Gastroesophageal sphincter (tissue), 4 donors: Measurements from ENCODE around the gene TUBA3D. TPM values are rescaled to one million over a fixed set of nuclear protein-coding genes. Genes with fewer than 3 reads are reported as not detected.
"Not testable (repeated sequence)": the region's sequence is repeated elsewhere in the genome, so short reads cannot be mapped to it uniquely, and the experiment has no call there.

Experiments used
- ATAC-seq: fragments of 150-250 bp; one replicate; pipeline ENCODE4 v1.9.1; 2016; ENCODE audit warnings: mild to moderate bottlenecking, moderate library complexity
- H3K27ac ChIP-seq, 4 donors: fragments of 200-600 bp; sonication (generic) in 3 of 4; 1 replicate in 3 of 4; 2 replicates in 1 of 4; pipeline ENCODE4 v1.5.1; 2016 to 2019
- H3K27me3 ChIP-seq: fragments of 200-600 bp; sonication (generic); one replicate; pipeline ENCODE4 v1.5.1; 2019
- H3K36me3 ChIP-seq, 2 donors: fragments of 200-600 bp; sonication (generic); one replicate each; pipeline ENCODE4 v1.5.1; 2019; ENCODE audit warnings: control low read depth in 1 of 2
- H3K4me1 ChIP-seq, 3 donors: fragments of 200-600 bp; sonication (generic); 1 replicate in 2 of 3; 2 replicates in 1 of 3; pipeline ENCODE4 v1.5.1; 2016 to 2019; ENCODE audit warnings: control low read depth in 2 of 3
- H3K4me3 ChIP-seq, 2 donors: fragments of 200-600 bp; sonication (generic); one replicate each; pipeline ENCODE4 v1.5.1; 2019; ENCODE audit warnings: mild to moderate bottlenecking in 1 of 2, moderate library complexity in 1 of 2
- H3K9me3 ChIP-seq, 3 donors: fragments of 200-600 bp; sonication (generic); one replicate each; pipeline ENCODE4 v1.5.1; 2017 to 2019; ENCODE audit warnings: control low read depth in 2 of 3
- CTCF ChIP-seq, 4 experiments: fragments of 200-600 bp in 2 of 4; fragments of 450-650 bp in 2 of 4; sonication (generic) in 1 of 4; IDR thresholded peaks; one replicate each; pipeline ENCODE4 v1.5.1; 2017 to 2019; ENCODE audit warnings: antibody characterized with exemption in 4 of 4, mild to moderate bottlenecking in 2 of 4, moderate library complexity in 2 of 4
- EP300 ChIP-seq: sonication (generic); formaldehyde crosslinking; IDR thresholded peaks from one replicate; pipeline ENCODE4 v1.6.1; 2017; ENCODE audit warnings: antibody characterized with exemption, mild to moderate bottlenecking
- POLR2A ChIP-seq, 2 donors: fragments of 450-650 bp; IDR thresholded peaks; one replicate each; pipeline ENCODE4 v1.6.1; 2017; ENCODE audit warnings: antibody characterized with exemption in 2 of 2, mild to moderate bottlenecking in 2 of 2, moderate library complexity in 1 of 2
- POLR2AphosphoS5 ChIP-seq: sonication (generic); formaldehyde crosslinking; IDR thresholded peaks from one replicate; pipeline ENCODE4 v1.6.1; 2017; ENCODE audit warnings: antibody characterized with exemption
- WGBS, 2 donors: methylation state at CpG; one replicate each; pipeline ENCODE4 v1.1.5; 2018; ENCODE audit warnings: low coverage in 1 of 2; 5-methylcytosine and 5-hydroxymethylcytosine counted together
- total RNA-seq, 4 donors: library from RNA; depleted of rRNA; stranded (reverse); fragments of >200 nt; gene quantifications; one replicate each; pipeline ENCODE4 v1.1.0, GENCODE V29; 2016

The TUBA3D gene
- total RNA-seq, result not detected

DNA sequence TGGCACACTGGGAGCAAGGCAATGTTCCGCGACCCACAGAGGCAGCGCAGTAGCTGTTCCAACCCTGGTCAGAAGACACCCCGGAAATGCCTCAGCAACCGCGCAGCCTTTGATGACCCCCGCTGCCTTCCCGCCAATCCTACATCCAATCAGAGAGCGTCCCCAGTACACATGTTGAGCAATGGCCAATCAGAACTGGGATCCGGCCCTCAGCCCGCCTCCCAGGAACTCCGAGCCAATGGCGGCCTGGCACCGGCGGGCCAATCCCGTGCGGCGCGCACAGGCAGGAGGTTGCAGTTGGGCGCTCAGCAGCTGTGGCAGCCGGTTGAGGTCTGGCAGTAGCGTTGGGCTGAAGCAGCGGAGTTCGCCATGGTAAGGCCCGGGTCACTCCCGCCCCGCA lies at the start of gene TUBA3D:
TUBA3D (plus strand) TSS at position 289 of the 400 bp plus-strand sequence; CDS start at position 370, 81 bp downstream.
- no peak for ATAC-seq
- WGBS, 2 donors, result no CpG with 5 or more reads among the region's 27 CpGs
- no peak for TF ChIP-seq POLR2AphosphoS5
- no peak for TF ChIP-seq EP300
- no peak for TF ChIP-seq CTCF (IDR thresholded peaks at IDR 0.05)
- TF ChIP-seq POLR2A (IDR thresholded peaks at IDR 0.05), result no peak
- H3K36me3 ChIP-seq, result peaks cover 0 to 21% of the 10 kb centered on the region in 2 donors
- H3K4me3 ChIP-seq, result no peak within 1 kb of the TSS
- H3K9me3 ChIP-seq, result no peaks in the 10 kb centered on the region
- no peaks in the 10 kb centered on the region for H3K4me1 ChIP-seq
- no peak within 1 kb of the TSS for H3K27ac ChIP-seq
- no peaks in the 10 kb centered on the region for H3K27me3 ChIP-seq

DNA sequence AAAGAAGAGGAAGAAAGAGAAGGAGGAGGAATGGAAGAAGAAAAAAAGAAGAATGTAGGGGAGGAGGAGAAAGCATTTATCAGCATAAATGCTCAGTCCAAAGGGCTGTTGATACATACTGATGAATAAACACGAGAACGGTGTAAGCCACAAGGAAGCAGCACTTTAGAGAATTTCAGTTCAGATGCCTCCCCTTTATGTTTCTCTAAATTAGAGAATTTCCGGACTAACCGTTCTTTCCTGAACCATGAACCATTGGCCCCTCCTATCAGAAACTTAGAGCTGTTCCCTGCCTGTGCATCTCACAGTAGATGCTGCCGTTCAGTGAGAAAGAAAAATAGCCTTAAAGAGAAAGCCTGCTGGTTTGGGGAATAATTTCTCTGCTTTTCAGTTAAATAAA lies 49.2 kb upstream of the TUBA3D start:
- Histone ChIP-seq H3K4me1 (peaks cover 0 to 5% (median 0%) of the 10 kb centered on the region in 3 donors), H3K36me3 (no peaks in the 10 kb centered on the region), H3K27me3 (peaks cover 81% of the 10 kb centered on the region), H3K9me3 (no peaks in the 10 kb centered on the region), H3K4me3 (no peak overlapping the region), H3K27ac (no peak overlapping the region)
- TF ChIP-seq POLR2AphosphoS5 (no peak), EP300 (no peak), CTCF (IDR thresholded peaks at IDR 0.05) (no peak), POLR2A (IDR thresholded peaks at IDR 0.05) (no peak)
- 58 to 79% methylated on average over 4 to 5 of the region's 5 CpGs for WGBS, 2 donors
- ATAC-seq, result no peak

DNA sequence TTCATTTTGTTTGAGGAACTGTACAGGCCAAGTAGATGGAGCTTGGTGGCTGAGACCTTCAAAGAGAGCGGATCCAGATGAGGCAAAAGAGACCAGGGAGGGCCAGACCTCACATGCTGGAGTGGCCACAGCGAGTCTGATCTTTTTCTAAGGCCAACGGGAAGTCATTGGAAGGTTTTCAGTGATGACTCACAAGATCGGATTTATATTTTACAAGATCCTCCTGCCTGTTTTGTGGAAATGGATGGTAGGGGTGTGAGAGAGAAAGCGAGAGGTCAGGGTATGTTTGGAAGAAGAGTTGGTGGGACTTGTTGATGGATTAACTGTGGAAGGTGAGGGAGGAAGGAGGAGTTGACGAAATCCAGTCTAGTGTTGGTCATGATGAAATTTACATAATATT lies 44.6 kb upstream of the TUBA3D start:
- Histone ChIP-seq H3K9me3 (no peaks in the 10 kb centered on the region), H3K4me1 (no peaks in the 10 kb centered on the region), H3K27ac (no peak overlapping the region), H3K4me3 (no peak overlapping the region), H3K27me3 (peaks cover 60% of the 10 kb centered on the region), H3K36me3 (no peaks in the 10 kb centered on the region)
- ATAC-seq, result no peak
- 32 to 47% methylated on average over 3 to 6 of the region's 6 CpGs for WGBS, 2 donors
- TF ChIP-seq POLR2A (IDR thresholded peaks at IDR 0.05) (no peak), CTCF (IDR thresholded peaks at IDR 0.05) (no peak), EP300 (no peak), POLR2AphosphoS5 (no peak)

- H3K4me3 ChIP-seq, ATAC-seq, H3K9me3 ChIP-seq, H3K4me1 ChIP-seq, H3K36me3 ChIP-seq, H3K27me3 ChIP-seq, H3K27ac ChIP-seq: not testable (repeated sequence)
- WGBS, 2 donors, result 81 to 83% methylated on average over 7 of the region's 7 CpGs
Measured at GRCh38 chr2:131440742-131441468, 35.0 kb upstream of the TUBA3D start.

DNA sequence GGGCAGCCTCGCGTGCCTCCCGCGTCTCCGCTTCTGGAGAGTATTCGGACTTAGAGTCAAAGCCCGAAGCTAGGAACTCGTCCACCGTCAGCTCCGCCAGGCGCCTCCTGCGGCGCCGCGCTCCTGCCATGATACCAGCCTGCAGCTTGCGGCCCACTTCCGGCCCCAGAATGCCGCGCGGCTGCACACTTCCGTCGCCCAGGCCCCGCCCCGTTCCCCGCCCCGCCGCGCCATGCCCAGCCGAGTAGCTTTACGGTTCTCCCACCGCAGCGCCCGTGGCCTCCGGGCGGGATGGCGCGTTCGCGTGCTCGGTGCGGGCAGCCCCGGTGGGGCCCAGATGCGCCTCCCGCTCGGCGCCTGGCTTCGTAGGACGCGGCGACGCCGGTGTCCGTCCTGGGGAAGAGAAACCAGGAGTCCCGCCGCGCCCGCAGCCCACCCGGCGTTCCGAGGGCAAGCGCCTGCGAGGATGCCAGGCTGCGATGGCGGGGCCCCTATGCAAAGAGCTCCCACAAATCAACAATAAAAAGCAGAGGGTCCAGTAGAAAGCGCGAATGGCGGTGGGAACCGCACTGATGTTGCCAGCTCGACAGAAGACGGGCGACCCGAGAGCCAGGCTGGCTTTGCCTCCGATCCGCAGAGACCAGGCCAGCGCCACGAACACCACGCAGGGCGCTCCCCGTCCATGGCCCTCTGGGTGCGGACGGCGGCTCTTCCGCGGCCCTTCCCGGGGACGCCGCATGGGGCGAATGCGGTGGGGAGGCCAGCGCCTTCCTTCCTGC lies 31.0 kb upstream of the TUBA3D start:
- not testable (repeated sequence) for H3K27ac ChIP-seq, H3K36me3 ChIP-seq, H3K4me3 ChIP-seq, ATAC-seq, H3K4me1 ChIP-seq, H3K9me3 ChIP-seq
- 83% methylated on average over 7 of the region's 90 CpGs; no CpG with 5 or more reads in 1 of the 2 donors for WGBS, 2 donors
- peaks cover 12% of the 10 kb centered on the region for H3K27me3 ChIP-seq

- H3K4me3 ChIP-seq, H3K4me1 ChIP-seq, ATAC-seq, H3K9me3 ChIP-seq, H3K36me3 ChIP-seq, H3K27ac ChIP-seq: not testable (repeated sequence)
- WGBS, 2 donors, result no CpG with 5 or more reads among the region's 21 CpGs
- H3K27me3 ChIP-seq, result peaks cover 12% of the 10 kb centered on the region
Measured at GRCh38 chr2:131445515-131445797, 30.5 kb upstream of the TUBA3D start.
